NCI-H2196 treated with DMSO at 0.1 percent for 48 hours (cell line): ENCODE results near the gene DHCR24.

ENCODE experiments used
- DNase-seq: peaks from one replicate; lab custom pipeline; 2025; ENCODE audit not compliant: unreplicated experiment; lab: John Stamatoyannopoulos, UW

Gene DHCR24

DNA sequence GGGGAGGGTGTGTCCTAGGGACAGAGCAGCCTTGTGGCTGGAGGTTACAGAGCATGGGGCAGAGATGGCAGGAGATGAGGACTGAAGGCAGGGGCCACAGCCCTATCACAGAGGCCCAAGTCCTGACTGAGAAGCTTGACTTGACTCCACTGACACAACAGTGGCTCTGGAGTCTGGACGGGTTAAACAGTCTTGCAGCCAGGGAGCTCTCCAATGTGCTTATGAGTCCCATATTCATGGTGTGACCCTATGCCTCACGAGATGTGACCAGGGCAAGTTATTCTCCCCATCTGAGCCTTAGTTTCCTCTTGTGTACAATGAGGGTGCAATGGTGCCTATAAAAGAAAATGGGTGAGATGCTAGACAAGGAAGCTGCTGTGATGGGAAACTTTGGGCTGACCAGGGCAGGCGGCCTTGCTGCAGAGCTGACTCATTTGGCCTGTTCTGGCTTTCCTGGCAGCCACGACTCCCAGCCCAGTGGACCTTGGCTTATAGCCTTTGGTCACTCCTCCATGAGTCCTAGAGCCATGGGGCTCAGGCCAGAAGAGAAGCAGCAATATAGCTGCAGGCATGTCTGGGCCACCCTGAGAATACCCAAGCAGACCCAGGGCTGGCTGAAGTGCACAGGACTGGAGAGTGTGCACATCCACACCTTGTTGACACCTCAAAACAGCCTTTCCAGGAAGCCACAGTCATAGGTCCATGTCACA is 83.1 kb downstream of the DHCR24 start:
- DNase-seq, result no peak

DNA sequence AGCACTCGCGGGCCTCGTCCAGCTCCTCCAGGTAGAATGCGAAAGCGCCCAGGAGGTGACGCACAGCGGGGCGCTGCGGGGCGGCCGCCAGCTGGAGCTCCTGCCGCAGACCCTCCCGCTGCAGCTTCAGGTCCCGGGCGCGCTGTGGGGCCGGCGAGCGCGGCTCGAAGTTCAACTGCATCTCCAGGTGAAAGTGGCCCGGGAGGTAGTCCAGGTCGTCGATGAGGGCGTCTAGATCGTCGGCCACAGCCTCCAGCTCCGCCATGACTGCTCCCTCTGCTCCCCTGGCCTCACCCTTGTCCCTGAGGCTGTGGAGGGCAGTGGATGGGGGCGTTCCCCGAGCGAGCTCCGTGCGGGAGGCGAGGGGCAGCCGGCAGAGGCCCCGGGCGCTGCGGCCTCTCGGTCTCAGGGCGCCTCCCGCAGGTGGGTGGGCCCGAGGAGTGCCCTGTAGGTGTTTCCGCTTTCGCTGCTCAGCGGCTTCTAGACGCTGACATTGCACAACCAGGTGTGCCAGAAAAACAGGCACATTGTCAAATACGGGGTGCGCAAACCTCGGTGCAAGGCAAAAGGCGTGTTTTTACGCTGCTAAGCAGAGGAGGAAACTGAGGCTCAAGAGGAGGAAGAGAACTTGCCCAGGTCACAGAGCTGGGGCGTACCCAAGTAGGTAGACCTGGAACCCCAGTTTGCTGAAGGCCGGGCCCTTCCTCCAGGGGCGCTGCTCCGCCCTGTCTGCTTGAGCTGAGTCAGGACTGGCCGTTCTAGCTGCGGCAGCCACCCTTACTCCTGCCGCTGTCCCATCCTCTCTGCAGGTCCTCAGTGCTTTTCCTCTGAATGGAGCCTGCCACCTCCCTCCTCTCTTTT is 85.9 kb downstream of the DHCR24 start, which contains the start of gene TTC22:
TTC22 (minus strand) TSS at position 425 of the 861 bp plus-strand sequence; CDS start at position 265, 160 bp downstream.
- DNase-seq, result no peak

DNA sequence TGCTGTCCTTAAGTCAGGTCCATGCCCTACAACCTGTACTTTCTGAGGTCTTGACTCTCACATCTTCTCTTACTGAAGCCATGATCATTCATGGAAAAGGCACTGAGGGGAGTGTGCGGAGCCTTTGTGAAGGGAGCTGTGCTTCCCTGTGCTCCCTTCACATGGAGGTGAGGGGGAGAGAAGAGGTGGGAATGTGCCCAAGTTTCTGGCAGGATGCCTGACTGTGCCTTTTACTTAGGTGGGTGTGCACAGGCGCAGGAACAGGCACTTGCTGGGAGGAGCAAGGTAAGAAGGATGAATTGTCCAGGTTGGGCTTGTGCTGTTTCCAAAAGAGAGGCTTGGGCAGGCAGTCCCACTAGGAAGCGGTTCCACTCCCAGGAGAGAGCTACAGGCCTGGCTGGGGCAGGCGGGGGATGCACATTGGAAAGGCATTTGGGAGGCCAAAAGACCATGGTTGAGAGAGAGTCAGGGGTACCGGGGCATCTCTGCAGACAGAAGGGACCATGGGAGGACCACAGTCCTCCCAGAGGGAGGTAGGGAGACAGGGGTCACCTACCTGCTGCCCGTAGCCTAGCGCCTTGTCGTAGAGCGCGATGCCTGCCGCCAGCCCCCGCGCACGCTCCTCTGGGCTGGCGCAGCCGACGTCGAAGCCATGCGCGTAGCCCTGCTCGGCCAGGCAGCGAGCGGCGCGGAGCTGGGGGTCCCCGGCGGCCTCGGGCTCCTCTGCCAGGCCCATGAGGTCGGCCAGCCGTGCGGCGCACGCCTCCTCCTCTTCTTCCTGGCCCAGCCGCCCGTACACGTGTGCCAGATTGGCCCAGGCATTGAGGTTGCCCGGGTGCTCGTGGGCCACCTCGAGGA is 86.7 kb downstream of the DHCR24 start:
- no peak for DNase-seq
